ENCODE data around the gene GGT7.
"Not testable (repeated sequence)": the region's sequence is repeated elsewhere in the genome, so short reads cannot be mapped to it uniquely, and the experiment has no call there.

Gene GGT7

DNA sequence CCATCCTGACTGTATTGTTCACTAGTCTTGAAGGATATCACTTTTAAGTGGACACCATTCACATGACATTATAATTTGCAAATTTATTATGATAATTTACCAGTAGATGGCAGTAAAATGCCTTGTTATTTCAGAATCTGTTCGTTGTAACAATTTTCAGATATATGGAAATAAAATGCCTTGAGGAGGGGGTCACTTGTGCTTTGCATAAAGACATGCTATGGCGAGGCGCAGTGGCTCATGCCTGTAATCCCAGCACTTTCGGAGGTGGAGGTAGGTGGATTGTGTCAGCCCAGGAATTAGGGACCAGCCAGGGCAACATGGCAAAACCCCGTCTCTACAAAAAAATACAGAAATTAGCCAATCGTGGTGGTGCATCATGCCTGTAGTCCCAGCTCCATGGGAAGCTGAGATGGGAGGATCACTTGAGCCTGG is 38.2 kb downstream of the GGT7 start:
- DNase-seq, result no peak

DNA sequence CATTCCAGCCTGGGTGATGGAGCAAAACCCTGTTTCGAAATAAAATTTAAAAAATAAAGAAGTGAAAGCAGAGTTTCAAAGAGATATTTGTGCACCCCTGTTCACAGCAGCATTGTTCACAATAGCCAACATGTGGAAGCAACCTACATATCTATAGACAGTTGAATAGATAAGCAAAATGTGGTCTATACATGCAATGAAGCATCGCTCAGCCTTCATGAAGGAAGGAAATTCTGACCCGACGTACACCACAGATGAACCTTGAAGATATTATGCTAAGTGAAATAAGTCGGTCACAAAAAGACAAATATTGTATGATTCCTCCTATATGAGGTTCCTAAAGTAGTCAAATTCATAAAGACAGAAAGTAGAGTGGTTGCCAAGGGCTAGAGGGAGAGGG is 40.7 kb downstream of the GGT7 start:
- DNase-seq, result no peak

DNA sequence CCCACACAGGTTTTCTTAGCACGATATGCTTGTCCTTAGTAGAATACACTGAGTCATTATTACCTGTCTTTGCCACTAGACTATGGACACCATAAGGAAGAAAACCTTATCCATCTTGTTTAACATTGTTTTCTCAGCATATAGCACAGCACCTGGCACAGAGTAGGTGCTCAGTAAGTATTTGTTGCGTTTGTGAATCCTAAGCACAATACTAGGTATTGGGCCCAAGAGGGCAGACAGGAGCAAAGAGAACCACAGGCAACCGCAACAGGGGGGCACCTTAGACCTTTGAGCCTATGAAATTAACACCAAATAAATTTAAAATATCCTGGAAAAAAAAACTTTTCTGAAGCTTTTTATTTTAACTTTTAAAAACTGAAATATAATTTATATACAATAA is 43.5 kb downstream of the GGT7 start:
- DNase-seq, result no peak

DNA sequence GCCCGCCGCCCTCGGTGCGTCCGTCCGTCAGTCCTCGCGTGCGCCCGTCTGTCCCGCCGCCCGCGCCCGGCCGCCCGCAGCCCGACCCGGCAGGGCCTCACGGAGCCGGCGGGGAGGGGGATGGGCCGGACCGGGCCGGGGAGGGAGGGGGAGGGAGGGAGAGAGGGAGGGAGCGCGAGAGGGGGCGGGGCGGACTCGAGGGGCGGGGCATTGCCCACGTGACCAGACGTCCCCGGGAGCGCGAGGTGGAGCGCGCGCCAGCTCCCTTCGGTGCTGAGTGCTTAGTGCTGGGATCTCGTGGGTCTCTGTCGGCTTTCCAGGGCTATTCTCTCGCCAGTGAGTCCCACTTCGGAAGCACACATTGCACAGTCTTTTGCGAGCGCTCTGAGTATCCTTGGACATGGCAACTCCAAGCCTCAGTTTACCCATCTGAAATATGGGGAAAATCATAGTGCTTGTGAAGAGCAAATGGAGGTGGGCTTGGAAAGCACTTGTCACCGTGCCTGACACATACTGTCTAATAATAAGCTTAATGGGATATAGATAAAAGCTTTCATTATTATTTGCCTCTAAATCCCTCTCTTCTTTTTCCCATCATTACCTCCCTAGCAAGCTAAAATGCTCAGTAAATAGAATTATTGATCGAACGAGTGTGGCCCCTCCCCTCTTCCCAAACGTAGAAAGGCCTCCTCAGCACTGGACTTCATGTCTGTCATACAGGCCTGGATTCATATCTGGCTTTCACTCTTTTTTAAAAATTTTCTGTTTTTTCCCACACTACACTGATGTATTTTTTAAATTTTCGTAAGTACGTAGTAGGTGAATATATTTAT is 46.9 kb downstream of the GGT7 start, which contains the start of gene NCOA6:
Gene NCOA6 (minus strand): TSS at position 122 of the 833 bp plus-strand sequence. CDS start 43,296 bp downstream, outside the sequence.
- DNase-seq, result peak; percentile 86

DNA sequence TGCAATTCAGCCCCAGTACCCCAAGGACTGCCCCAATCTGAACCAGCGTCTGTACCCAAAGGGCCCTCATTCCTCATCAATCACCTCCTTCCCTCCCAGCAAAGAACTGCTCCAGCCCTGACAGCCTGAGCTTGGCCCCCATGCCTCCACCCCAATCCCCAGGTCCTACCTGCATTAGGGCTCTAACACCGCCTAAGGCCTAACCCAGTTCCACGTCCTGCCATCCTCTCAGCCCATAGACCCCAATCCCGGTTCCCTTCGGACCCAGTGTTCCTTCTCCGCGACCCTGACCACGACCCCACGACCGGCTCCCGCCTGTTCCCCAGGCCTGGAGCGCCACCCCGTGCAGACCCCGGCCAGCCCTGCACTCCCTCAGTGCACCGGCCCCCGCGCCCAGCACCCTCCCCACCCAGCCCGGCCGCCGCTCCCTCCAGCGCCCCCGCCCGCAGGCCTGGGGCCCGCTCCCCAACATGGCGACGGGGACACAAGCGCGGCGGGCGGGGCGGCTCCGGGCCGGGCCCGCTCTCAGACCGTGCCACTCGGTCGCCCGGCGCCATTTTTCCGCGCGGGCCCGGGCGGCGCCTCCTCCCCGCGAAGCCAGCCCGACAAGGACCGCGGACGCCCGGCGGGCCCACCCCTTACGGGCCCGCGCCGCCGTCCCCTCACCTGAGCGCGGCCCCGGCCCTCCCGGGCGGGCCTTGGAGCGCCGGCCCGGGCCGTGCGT is 47.7 kb downstream of the GGT7 start:
- peak; percentile 62 for DNase-seq

DNA sequence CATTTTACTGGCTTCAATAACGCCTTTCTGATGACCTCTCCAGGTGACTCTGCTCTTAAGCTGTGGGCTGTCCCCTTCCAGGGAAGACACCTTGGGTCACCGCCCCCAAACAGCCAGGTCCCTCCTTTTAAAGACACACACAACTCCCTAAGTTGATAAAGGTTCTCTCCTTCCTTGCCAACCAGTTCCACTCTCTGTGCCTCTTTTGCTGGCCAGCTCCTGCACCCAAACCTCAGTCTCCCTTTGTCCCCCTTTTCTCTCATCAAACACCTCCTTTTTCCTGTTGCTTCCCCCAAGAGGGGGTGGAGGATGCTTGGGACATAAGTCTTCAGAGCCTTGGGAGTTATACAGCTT is 48.2 kb downstream of the GGT7 start:
- DNase-seq, result peak; percentile 69

DNA sequence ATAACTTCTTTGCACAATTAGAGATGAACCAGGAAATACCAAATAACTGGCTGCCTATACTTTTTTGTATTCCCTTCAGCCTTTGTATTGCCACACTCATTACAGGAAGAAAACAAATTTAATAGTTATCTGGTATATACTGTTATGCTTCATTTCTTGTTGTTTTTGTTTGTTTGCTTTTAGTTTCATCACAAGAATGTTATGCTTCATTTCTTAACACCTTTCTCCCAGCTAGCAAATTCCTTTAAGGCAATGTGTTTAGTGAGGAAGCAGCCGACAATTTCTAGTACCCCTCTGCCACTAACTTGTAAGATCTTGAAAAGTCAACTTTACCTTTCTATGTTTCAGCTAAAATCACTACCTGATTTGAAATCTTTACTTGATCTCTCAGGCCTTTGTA is 48.6 kb downstream of the GGT7 start:
- no peak for DNase-seq

DNA sequence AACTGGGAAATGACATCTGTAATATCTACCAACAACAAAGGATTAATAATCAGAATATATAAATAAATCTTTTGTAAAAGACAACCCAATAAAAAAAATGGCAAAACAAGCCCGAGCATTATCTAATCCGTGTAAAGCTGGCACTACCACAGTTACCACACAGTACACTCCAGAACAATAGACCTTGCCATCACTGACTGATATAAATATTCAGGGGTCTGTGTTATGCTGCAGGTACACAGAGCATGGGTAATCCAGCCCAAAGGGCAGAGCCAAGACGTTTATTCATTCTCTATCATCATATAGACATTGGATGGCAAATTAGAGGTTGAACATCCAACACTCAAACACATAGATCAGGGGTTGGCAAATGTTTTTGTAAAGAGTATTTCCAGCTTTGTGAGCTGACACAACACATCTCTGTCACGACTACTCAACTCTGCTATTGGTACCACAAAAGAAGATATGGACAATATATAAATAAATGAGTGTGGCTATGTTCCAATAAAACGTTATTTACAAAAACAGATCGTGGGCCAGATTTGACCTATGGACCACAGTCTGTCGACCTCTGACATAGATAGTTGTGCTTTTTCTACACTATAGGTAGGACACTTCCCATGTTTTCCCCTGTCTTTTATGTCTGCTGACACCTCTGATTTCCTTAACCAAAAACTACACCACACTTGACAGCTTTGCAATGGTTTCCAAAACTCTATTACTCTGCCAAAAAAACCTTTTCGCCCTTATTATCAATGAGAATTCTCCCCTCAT is 51.7 kb downstream of the GGT7 start:
- DNase-seq, result no peak

DNA sequence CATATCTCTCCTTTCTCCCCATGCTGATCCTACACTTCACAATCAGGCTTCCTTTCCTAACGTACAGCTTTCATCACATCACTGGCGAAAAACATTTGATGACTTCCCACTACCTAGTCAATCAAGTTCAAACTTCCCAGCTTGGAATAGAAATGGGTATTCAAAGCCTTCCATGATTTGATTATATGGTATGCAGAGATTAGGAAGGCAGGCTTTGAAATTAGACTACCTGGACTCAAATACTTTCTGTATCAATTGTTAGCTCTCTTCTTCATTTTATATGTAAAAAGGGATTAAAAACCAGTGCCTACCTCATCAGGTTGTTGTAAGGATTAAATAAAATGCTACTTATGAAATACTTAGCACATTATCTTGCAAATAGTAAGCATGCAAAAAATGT is 54.9 kb downstream of the GGT7 start:
- DNase-seq, result no peak

DNA sequence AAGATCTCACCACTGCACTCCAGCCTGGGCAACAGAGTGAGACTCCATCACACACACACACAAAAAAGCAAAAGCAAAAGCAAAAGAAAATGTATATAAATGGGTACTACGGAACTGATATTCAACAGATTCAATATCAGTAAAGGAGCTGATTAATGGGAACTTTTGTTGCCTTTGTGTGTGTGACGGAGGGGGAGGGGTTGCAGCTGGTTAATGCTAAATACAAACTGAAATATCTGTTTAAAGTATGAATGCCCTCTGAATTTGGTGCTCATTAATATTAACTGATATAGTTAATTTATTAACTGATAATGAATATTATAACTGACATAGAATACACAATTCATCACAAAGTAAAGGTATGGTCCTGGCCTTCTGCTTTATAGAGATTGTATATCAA is 55.6 kb downstream of the GGT7 start:
- DNase-seq, result no peak

DNA sequence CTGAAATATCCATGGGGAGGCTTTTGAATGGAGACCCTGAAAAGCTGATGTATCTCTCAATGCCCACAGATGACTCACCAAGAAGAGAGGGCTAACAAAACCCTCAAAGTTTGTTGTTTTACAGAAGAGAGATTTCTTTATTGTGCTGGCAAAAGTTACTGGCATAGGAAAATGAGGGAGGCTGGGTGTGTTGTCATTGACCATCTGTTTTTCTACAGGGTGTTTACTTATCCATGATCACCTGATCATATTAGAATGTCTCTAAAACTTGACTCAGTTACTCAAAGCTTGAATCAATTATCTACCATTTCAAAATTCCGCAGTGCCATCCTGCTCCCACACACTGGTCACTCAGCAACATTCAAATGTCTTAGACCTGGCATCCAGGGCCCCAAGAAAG is 57.0 kb downstream of the GGT7 start:
- DNase-seq, result no peak

DNA sequence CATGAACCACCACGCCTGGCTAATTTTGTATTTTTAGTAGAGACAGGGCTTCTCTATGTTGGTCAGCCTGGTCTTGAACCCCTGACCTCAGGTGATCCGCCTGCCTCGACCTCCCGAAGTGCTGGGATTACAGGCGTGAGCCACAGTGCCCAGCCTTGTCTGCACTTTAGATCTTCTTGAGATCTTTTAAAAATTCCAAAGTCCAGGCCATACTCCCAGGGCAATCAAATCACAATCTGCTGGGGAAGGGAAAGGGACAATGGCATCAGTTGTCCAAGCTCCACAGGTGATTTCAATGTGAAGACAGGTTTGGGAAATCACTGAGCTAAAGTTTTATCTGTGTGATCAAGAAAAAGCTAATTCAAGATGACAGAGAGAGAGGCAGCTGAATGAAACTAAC is 64.1 kb downstream of the GGT7 start:
- DNase-seq, result no peak

DNA sequence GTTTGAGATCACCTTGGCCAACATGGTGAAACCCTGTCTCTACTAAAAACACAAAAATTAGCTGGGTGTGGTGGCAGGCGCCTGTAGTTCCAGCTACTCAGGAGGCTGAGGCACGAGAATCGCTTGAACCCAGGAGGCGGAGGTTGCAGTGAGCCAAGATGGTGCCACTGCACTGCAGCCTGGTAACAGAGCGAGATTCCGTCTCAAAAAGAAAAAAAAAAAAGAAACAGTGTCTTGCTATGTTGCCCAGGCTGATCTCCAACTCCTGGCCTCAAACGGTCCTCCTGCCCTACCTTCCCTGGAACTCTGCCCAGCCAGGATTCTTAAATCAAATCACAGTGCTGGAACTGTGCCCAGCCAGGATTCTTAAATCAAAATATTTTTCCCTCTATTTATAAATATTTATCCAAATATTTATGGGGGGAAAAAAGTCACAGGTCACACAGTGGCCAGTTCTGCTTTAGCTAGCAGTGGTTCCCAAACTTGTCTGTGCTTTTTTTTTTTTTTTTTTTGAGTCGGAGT is 64.7 kb downstream of the GGT7 start:
- DNase-seq, result not testable (repeated sequence)

DNA sequence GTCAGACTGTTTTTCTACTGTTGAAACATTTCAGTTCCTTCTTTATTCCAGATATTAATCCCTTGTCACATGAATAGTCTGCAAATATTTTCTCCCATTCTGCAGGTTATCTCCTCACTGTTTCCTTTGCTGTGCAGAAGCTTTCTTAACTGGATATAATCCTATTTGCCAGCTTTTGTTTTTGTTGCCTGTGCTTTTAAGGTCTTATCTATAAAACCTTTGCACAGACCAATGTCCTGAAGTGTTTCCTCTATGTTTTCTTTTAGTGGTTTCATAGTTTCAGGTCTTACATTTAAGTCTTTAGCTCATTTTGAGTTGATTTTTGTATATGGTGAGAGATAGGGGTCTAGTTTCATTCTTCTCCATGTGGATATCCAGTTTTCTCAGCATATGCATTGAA is 66.4 kb downstream of the GGT7 start:
- no peak for DNase-seq

DNA sequence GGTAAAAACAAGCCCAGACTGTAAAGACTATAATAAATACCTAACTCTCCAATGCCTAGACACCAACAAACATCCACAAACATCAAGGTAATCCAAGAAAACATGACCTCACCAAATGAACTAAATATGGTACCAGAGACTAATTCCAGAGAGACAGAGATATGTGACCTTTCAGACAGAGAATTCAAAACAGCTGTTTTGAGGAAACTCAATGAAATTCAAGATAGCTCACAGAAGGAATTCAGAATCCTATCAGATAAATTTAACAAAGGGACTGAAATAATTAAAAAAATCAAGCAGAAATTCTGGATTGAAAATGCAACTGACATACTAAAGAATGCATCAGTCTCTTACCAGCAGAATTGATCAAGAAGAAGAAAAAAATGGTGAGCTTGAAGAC is 73.8 kb downstream of the GGT7 start:
- no peak for DNase-seq

DNA sequence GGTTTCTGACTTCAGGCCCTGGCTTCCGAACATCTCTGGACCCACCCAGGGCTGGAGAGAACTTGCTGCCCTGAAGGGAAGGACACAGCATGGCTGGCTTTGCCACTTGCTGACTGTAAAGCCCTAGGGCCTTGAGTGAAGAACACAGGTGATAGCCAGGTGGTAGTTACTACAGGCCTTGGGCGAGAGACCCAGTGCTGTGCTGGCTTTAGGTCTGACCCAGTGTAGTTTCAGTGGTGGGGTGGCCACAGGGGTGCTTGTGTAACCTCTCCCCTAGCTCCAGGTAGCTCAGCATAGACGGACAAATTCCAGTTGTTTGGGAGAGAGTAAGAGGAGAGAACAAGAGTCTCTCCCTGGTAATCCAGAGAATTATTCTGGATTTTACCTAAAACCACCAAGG is 74.3 kb downstream of the GGT7 start:
- DNase-seq, result no peak

DNA sequence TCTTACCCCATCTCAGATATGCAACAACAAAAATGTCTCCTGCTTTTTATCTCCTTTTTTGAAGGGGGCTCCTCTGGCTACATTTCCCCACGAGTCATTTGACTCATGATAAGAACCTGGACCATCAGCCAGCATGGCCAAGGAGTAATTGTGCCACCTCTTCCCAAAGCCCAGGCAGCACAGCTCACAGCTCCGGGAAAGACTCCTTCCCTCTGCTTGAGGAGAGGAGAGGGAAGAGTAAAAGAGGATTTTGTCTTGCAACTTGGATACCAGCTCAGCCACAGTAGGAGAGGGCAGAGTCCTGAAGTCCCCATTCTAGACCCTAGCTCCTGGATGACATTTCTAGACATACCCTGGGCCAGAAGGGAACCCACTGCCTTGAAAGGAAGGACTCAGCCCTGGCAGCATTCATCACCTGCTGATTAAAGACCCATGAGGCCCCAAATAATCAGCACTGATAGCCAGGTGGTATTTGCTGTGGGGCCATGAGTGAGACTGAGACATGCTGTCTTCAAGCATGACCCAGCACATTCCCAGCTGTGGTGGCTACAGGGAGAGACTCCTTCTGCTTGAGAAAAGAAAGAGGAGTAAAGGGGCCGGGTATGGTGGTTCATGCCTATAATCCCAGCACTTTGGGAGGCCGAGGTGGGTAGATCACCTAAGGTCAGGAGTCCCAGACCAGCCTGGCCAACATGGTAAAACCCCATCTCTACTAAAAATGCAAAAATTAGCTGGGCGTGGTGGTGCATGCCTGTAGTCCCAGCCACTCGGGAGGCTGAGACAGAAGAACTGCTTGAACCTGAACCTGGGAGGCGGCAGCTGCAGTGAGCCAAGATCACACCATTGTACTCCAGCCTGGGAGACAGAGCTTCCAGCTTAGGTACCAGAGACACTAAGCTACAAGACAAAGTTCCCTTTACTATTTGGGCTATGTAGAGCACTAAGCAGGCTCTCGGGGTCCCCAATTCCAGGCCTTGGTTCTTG is 75.4 kb downstream of the GGT7 start:
- no peak for DNase-seq
